Neural crest cell (in vitro differentiated cells): ENCODE data around the gene NAA35. TPM values are rescaled to one million over a fixed set of nuclear protein-coding genes. Genes with fewer than 3 reads are reported as not detected.

Experiments used
- DNase-seq: peaks from one replicate; pipeline ENCODE4 v3.0.0; 2021; ENCODE audit warnings: low read depth, mixed read lengths, low spot score
- H3K27ac Mint-ChIP-seq: one replicate; pipeline ENCODE4 v1.8.0; 2021; ENCODE audit warnings: mild to moderate bottlenecking, mixed read lengths; ENCODE audit not compliant: unreplicated experiment
- H3K27me3 Mint-ChIP-seq: 2 replicates; pipeline ENCODE4 v1.8.0; 2021; ENCODE audit warnings: low read depth, mild to moderate bottlenecking, mixed read lengths
- H3K36me3 Mint-ChIP-seq: 2 replicates; pipeline ENCODE4 v1.8.0; 2021; ENCODE audit warnings: low read depth, mild to moderate bottlenecking, mixed read lengths
- H3K4me1 Mint-ChIP-seq: 2 replicates; pipeline ENCODE4 v1.8.0; 2021; ENCODE audit warnings: mixed read lengths
- H3K4me3 Mint-ChIP-seq: one replicate; pipeline ENCODE4 v1.8.0; 2021; ENCODE audit warnings: mild to moderate bottlenecking, mixed read lengths
- H3K9me3 Mint-ChIP-seq: 2 replicates; pipeline ENCODE4 v1.8.0; 2021; ENCODE audit warnings: mixed read lengths
- total RNA-seq: library from RNA; stranded (reverse); gene quantifications from 2 replicates; pipeline ENCODE4 v1.2.1, GENCODE V29; 2021
- TF ChIP-seq, protein P1 (sequence below): fragments of 200-600 bp; sonication (generic); conservative IDR thresholded peaks from 2 replicates; pipeline ENCODE4 v1.5.0; 2021; ENCODE audit warnings: antibody characterized with exemption, mild to moderate bottlenecking

Gene NAA35
- total RNA-seq, 1 donor from 2014 or later = 35.3 TPM

DNA sequence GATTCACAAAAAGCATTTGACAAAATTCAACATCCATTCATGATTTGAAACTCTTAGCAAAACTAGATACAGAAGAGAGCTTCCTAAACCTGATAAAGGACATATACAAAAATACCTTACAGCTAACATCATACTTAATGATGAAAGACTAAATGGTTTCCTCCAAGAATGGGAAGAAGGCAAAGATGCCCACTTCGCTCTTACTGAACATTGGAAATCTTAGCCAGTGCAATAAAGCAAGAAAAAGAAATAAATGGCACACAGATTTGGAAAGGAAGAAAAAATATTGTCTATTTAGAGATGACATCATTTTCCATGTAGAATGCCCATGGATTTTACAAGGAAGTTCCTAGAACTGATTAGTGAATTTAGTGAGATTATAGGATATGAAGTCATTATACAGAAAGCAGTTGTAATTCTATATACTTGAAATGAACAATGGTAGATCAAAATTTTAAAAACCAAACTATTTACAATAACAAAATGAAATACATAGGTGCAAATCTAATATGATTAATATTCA, 64.4 kb downstream of the NAA35 start:
- TF ChIP-seq, protein P1, sequence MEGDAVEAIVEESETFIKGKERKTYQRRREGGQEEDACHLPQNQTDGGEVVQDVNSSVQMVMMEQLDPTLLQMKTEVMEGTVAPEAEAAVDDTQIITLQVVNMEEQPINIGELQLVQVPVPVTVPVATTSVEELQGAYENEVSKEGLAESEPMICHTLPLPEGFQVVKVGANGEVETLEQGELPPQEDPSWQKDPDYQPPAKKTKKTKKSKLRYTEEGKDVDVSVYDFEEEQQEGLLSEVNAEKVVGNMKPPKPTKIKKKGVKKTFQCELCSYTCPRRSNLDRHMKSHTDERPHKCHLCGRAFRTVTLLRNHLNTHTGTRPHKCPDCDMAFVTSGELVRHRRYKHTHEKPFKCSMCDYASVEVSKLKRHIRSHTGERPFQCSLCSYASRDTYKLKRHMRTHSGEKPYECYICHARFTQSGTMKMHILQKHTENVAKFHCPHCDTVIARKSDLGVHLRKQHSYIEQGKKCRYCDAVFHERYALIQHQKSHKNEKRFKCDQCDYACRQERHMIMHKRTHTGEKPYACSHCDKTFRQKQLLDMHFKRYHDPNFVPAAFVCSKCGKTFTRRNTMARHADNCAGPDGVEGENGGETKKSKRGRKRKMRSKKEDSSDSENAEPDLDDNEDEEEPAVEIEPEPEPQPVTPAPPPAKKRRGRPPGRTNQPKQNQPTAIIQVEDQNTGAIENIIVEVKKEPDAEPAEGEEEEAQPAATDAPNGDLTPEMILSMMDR = no peak
- no peaks in the 10 kb centered on the region for H3K27me3 Mint-ChIP-seq
- H3K36me3 Mint-ChIP-seq = peaks cover 62% of the 10 kb centered on the region
- peaks cover 24% of the 10 kb centered on the region for H3K9me3 Mint-ChIP-seq
- no peaks in the 10 kb centered on the region for H3K4me1 Mint-ChIP-seq
- no peak for DNase-seq
- H3K4me3 Mint-ChIP-seq = no peak overlapping the region
- H3K27ac Mint-ChIP-seq = no peak overlapping the region

DNA sequence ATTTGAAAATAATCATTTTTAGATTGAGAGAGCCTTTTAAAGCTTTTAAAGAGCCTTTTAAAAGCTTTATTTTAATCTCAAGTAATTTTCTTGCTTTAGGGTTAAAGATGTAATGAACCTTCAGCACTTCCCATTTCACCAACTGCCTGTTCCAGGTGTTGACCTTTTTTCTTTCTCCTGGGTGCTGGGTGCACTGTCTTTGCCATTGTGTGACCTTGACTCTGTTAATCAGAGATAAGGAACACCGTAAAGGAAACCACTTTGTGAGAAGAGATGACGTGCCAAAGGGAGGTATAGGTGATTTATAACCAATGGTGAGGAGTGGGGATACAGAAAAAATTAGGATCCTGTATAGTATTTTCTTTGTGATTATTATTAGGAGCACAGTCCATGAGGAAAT, 68.2 kb downstream of the NAA35 start:
- H3K27ac Mint-ChIP-seq = no peak overlapping the region
- no peaks in the 10 kb centered on the region for H3K27me3 Mint-ChIP-seq
- peaks cover 9% of the 10 kb centered on the region for H3K9me3 Mint-ChIP-seq
- TF ChIP-seq, protein P1 = no peak
- H3K36me3 Mint-ChIP-seq = peaks cover 35% of the 10 kb centered on the region
- DNase-seq = no peak
- no peaks in the 10 kb centered on the region for H3K4me1 Mint-ChIP-seq
- H3K4me3 Mint-ChIP-seq = no peak overlapping the region

DNA sequence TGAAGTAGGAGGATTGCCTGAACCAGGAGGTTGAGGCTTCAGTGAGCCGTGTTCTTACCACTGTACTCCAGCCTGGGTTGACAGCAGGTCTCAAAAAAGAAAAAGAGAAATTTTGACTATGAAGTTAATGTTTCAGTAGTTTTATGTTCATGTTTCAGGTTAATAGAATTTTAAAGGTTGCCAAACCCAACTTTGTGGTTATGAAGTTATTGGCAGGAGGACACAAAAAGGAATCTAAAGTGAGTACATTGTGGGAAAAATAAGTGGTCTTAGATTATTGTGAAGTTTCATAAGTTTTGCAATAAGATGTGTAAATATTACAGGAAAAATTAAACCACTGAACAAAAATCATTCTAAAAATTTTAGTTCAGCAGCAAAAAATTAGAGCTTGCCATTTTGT, 79.8 kb downstream of the NAA35 start:
- Mint-ChIP-seq H3K4me1 (peaks cover 18% of the 10 kb centered on the region), H3K4me3 (no peak overlapping the region), H3K9me3 (no peaks in the 10 kb centered on the region), H3K27ac (no peak overlapping the region), H3K27me3 (no peaks in the 10 kb centered on the region), H3K36me3 (peaks cover 27% of the 10 kb centered on the region)
- TF ChIP-seq, protein P1 = no peak
- no peak for DNase-seq

DNA sequence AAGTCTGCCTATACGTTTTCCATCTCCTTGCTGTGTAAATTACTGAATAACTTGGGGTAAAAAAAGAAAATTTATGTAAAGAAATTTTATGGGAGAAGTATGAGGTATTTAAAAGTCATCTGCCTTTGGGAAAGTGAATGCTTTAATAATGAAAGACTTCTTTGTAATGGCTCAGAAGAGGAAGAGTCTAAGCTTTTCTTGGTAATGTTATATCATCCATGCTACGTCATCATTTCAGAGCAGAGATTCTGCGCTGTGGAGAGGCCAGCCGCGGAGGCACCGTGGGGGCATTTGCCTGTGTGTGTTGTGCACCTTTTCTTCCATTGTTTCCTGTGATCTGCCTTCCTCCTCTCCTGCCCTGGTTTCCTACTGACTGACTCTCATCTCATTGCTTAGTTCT, 80.2 kb downstream of the NAA35 start:
- no peak for DNase-seq
- H3K4me1 Mint-ChIP-seq = peaks cover 23% of the 10 kb centered on the region
- TF ChIP-seq, protein P1 = no peak
- H3K27me3 Mint-ChIP-seq = no peaks in the 10 kb centered on the region
- H3K9me3 Mint-ChIP-seq = no peaks in the 10 kb centered on the region
- no peak overlapping the region for H3K4me3 Mint-ChIP-seq
- peaks cover 32% of the 10 kb centered on the region for H3K36me3 Mint-ChIP-seq
- H3K27ac Mint-ChIP-seq = peak overlapping the region; percentile 41

DNA sequence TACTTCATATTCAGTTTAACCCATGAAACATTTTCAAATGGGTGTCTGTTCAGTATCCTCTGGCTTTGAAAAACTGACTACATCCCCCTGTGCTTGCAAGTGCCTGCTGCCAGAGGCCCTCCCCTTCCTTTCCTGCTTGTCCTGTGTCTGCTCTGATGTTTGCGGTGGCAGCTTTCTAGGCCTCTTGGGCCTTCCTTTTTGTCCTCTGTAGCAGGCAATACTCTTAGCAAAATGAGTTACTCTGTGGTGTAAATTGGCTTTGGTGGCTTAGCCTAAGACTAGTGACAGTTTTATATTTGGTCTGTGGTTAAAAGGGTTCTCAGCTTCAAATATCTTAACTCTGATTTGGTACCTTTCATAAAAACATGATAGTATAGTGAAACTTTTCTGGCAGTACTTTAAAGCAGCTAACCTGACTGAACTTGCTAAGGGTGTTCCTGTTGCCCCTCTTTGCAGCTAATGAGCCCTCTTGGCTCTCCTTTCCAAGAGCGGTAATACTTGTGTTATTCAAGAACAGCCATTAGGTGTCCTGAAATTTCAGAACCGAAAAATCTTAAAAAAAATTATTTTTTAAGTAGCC, 81.8 kb downstream of the NAA35 start:
- Mint-ChIP-seq H3K9me3 (no peaks in the 10 kb centered on the region), H3K4me1 (peaks cover 28% of the 10 kb centered on the region), H3K36me3 (peaks cover 31% of the 10 kb centered on the region), H3K4me3 (no peak overlapping the region), H3K27ac (peak overlapping the region; percentile 91), H3K27me3 (no peaks in the 10 kb centered on the region)
- no peak for DNase-seq
- TF ChIP-seq, protein P1 = no peak
